Epithelial cell of proximal tubule (primary cell): ENCODE measurements around the gene CLPSL2. TPM values are rescaled to one million over a fixed set of nuclear protein-coding genes. Genes with fewer than 3 reads are reported as not detected.

Source experiments
- total RNA-seq: library from RNA; depleted of rRNA; stranded (reverse); fragments of >200 nt; gene quantifications from 2 replicates; pipeline ENCODE4 v1.2.3, GENCODE V29; 2015

Gene CLPSL2
- total RNA-seq, 1 donor from 2014 or later, result not detected

Other genes with a start within 250 kb of the CLPSL2 start
- 16.5 and 24.2 TPM in 2 replicates for gene FKBP5, start 87.7 kb upstream of the CLPSL2 start, total RNA-seq
- 0.29 TPM in 1 of 2 replicates, not detected in the other for gene ARMC12, start 39.6 kb upstream of the CLPSL2 start, total RNA-seq
- gene CLPSL1, start 4.4 kb downstream of the CLPSL2 start, total RNA-seq, result not detected in 2 replicates
- gene CLPS, start 20.7 kb downstream of the CLPSL2 start, total RNA-seq, result not detected in 2 replicates
- 0.12 TPM in 1 of 2 replicates, not detected in the other for gene LHFPL5, start 28.8 kb downstream of the CLPSL2 start, total RNA-seq
- gene SRPK1, start 144.5 kb downstream of the CLPSL2 start, total RNA-seq, result 103 and 115 TPM in 2 replicates
- gene SLC26A8, start 248.0 kb downstream of the CLPSL2 start, total RNA-seq, result 1.4 TPM in 1 of 2 replicates, not detected in the other